ENCODE measurements around the gene MCOLN1. TPM values are rescaled to one million over a fixed set of nuclear protein-coding genes. Genes with fewer than 3 reads are reported as not detected.

MCOLN1 gene
- total and polyA plus RNA-seq, 2 of the 4 experiments (the other 2 are of a cell fraction) = 3.4 to 19.6 TPM

GRCh38 chr19:7550987-7551761 is 28.8 kb downstream of the MCOLN1 start:
- H3K23ac ChIP-seq (ENCODE audit: low read depth, low read length) = no peak overlapping the region
- H3K27me3 ChIP-seq (ENCODE audit: control insufficient read depth, insufficient read depth, low read length) = no peaks in the 10 kb centered on the region
- H2BK120ac ChIP-seq (ENCODE audit: low read depth, low read length) = no peak overlapping the region
- intact Hi-C loops (cut with micrococcal nuclease) (no loop called here), dilution Hi-C loops (cut with HindIII; ENCODE audit: low sequenced_read_pairs, unreplicated experiment) (no loop called here), in situ Hi-C loops (cut with MboI; ENCODE audit: low sequenced_read_pairs) (no loop called here)
- no peaks in the 10 kb centered on the region for H3K9me3 ChIP-seq (ENCODE audit: control insufficient read depth, insufficient read depth, low read length)
- no peak overlapping the region for H3K9ac ChIP-seq (ENCODE audit: low read depth, low read length)
- H3K4me2 ChIP-seq (ENCODE audit: low read depth, low read length) = no peak overlapping the region
- no peak overlapping the region for H3K4ac ChIP-seq (ENCODE audit: low read depth, low read length)
- WGBS, 2 experiments (ENCODE audit: extremely low coverage in 2 of 2, insufficient read length in 1 of 2) = 36% methylated on average over 14 of the region's 51 CpGs; no CpG with 5 or more reads in 1 of the 2 experiments
- H2BK5ac ChIP-seq (ENCODE audit: low read depth, low read length, poor library complexity, severe bottlenecking) = no peak overlapping the region
- H4K20me1 ChIP-seq (ENCODE audit: insufficient read depth, low read length) = no peaks in the 10 kb centered on the region; the same call in 1 of the 2 replicates
- no peak overlapping the region for H3K56ac ChIP-seq (ENCODE audit: extremely low read depth, insufficient read depth, low read length)
- H2AK5ac ChIP-seq (ENCODE audit: low read depth, low read length) = no peak overlapping the region
- H3K14ac ChIP-seq (replicated peaks; ENCODE audit: low read depth, low read length) = no peak overlapping the region
- peaks cover 39% of the 10 kb centered on the region for H3K36me3 ChIP-seq (ENCODE audit: control insufficient read depth, insufficient read depth, low read length)
- peak; percentile 73 for ATAC-seq (ENCODE audit: low read depth)
- peak overlapping the region; percentile 1 for H2AK9ac ChIP-seq (replicated peaks; ENCODE audit: low read depth, low read length, poor library complexity)
- 0 out of 4 replicates have a peak, but pooled peaks cover 0 to 2% of the 10 kb centered on the region in 2 experiments for H3K79me1 ChIP-seq (ENCODE audit: low read depth in 1 of 2, low read length in 2 of 2)
- no peak overlapping the region for H3K18ac ChIP-seq (ENCODE audit: low read depth, low read length)
- peak overlapping the region; percentile 8 for H2AFZ ChIP-seq (replicated peaks; ENCODE audit: low read length, poor library complexity)
- H3K27ac ChIP-seq (ENCODE audit: insufficient read depth, low read length) = no peak overlapping the region
- H4K5ac ChIP-seq (ENCODE audit: low read depth, low read length) = no peak overlapping the region
- no peak overlapping the region for H4K8ac ChIP-seq (ENCODE audit: low read depth in 2 of 2, low read length in 2 of 2)
- H2BK15ac ChIP-seq (ENCODE audit: low read depth, low read length) = no peak overlapping the region
- DNase-seq = peak; percentile 30
- no peak overlapping the region for H3K4me3 ChIP-seq (ENCODE audit: insufficient read depth, low read depth, low read length)
- no peak overlapping the region for H2BK20ac ChIP-seq (ENCODE audit: low read depth, low read length)
- no peak for TF ChIP-seq MAFK (IDR thresholded peaks at IDR 0.05; ENCODE audit: low read depth, low read length)
- TF ChIP-seq SMC3 (IDR thresholded peaks at IDR 0.05; ENCODE audit: low read depth, low read length) = no peak
- no peak for TF ChIP-seq CTCF (conservative IDR thresholded peaks at IDR 0.05; ENCODE audit: low read depth, low read length)
- TF ChIP-seq RAD21 (IDR thresholded peaks at IDR 0.05; ENCODE audit: low read length) = no peak
- no peak for TF ChIP-seq POLR2A (IDR thresholded peaks at IDR 0.05; ENCODE audit: low read depth, low read length)
- no peak for TF ChIP-seq CEBPB (IDR thresholded peaks at IDR 0.05; ENCODE audit: low read depth, low read length)
- TF ChIP-seq CHD1 (IDR thresholded peaks at IDR 0.05; ENCODE audit: low read depth, low read length) = no peak
- no peak for TF ChIP-seq RCOR1 (IDR thresholded peaks at IDR 0.05; ENCODE audit: insufficient replicate concordance, low read length)
- TF ChIP-seq FOS (IDR thresholded peaks at IDR 0.05; ENCODE audit: low read depth, low read length) = no peak
- POLR2A ChIA-PET (ENCODE audit: unreplicated experiment) = no interaction called here
- H3K4me1 ChIP-seq (ENCODE audit: control insufficient read depth, insufficient read depth, low read length) = no peaks in the 10 kb centered on the region
- H3K9me1 ChIP-seq (ENCODE audit: insufficient read depth, low read length) = no peaks in the 10 kb centered on the region
- no TSS peak for BruUV-seq (replicated peaks)
- CTCF ChIA-PET = no interaction called here
- no peak overlapping the region for H4K91ac ChIP-seq (ENCODE audit: insufficient read depth, low read depth, low read length)

Data from IMR-90 (cell line).